HEK293 (cell line): ENCODE data around the gene GLOD4.
"Not testable (repeated sequence)": the region's sequence is repeated elsewhere in the genome, so short reads cannot be mapped to it uniquely, and the experiment has no call there.

Source experiments
- CTCF ChIA-PET: fragments of 350-600 bp; formaldehyde crosslinking; extraction: SDS; loops from one replicate; lab custom pipeline; 2021; ENCODE audit warnings: antibody characterized with exemption; lab: Yijun Ruan, JAX
- POLR2A ChIA-PET: fragments of 300-600 bp; formaldehyde crosslinking; extraction: SDS; loops from one replicate; lab custom pipeline; 2020; ENCODE audit warnings: antibody characterized with exemption, inconsistent platforms; lab: Yijun Ruan, JAX
- H3K27ac ChIP-seq: fragments of 200-500 bp; sonication (Bioruptor generic); 2 replicates; pipeline ENCODE4 v1.5.1; 2014; ENCODE audit warnings: low read depth, low read length, control low read depth, inconsistent platforms; ENCODE audit errors: extremely low read depth
- H3K36me3 ChIP-seq, 2 experiments: fragments of 200-500 bp in 1 of 2; sonication (Bioruptor generic) in 1 of 2; 1 replicate in 1 of 2; 2 replicates in 1 of 2; pipeline ENCODE4 v1.5.1; 2014 to 2017; ENCODE audit warnings: inconsistent platforms in 2 of 2, low read length in 2 of 2; ENCODE audit not compliant: control insufficient read depth in 2 of 2, insufficient read depth in 1 of 2
- H3K4me1 ChIP-seq: fragments of 200-500 bp; sonication (Bioruptor generic); 2 replicates; pipeline ENCODE4 v1.5.1; 2014; ENCODE audit warnings: mild to moderate bottlenecking, low read length, inconsistent platforms; ENCODE audit not compliant: control insufficient read depth, insufficient read depth
- H3K4me3 ChIP-seq: 2 replicates; pipeline ENCODE4 v1.5.1; 2011; ENCODE audit warnings: low read depth, mild to moderate bottlenecking, control low read depth, low read length, moderate library complexity
- H3K9me3 ChIP-seq: fragments of 200-500 bp; sonication (Bioruptor generic); 2 replicates; pipeline ENCODE4 v1.5.1; 2014; ENCODE audit warnings: low read depth, low read length, inconsistent platforms; ENCODE audit not compliant: control insufficient read depth, insufficient read depth
- AEBP2 ChIP-seq: fragments of 450-650 bp; formaldehyde crosslinking; IDR thresholded peaks from 2 replicates; pipeline ENCODE4 v1.5.1; 2016; ENCODE audit warnings: missing biosample characterization, missing genetic modification characterization, borderline replicate concordance
- GLIS1 ChIP-seq: fragments of 450-650 bp; formaldehyde crosslinking; IDR thresholded peaks from 2 replicates; pipeline ENCODE4 v1.5.1; 2016; ENCODE audit warnings: missing biosample characterization, missing genetic modification characterization
- KLF17 ChIP-seq: fragments of 450-650 bp; formaldehyde crosslinking; IDR thresholded peaks from 2 replicates; pipeline ENCODE4 v1.5.1; 2016; ENCODE audit warnings: missing biosample characterization, missing genetic modification characterization
- PRDM4 ChIP-seq: fragments of 450-650 bp; formaldehyde crosslinking; IDR thresholded peaks from 2 replicates; pipeline ENCODE4 v1.5.1; 2017; ENCODE audit warnings: missing biosample characterization, missing genetic modification characterization
- TRIM28 ChIP-seq: IDR thresholded peaks from 2 replicates; pipeline ENCODE4 v1.6.1; 2011; ENCODE audit warnings: low read length, control low read depth, borderline replicate concordance
- ZBTB21 ChIP-seq: fragments of 450-650 bp; formaldehyde crosslinking; IDR thresholded peaks from 2 replicates; pipeline ENCODE4 v1.5.1; 2017; ENCODE audit warnings: missing biosample characterization, missing genetic modification characterization
- ZEB2 ChIP-seq: fragments of 450-650 bp; formaldehyde crosslinking; IDR thresholded peaks from 2 replicates; pipeline ENCODE4 v1.5.1; 2016; ENCODE audit warnings: missing biosample characterization, missing genetic modification characterization
- ZNF2 ChIP-seq: fragments of 450-650 bp; formaldehyde crosslinking; IDR thresholded peaks from 2 replicates; pipeline ENCODE4 v1.5.1; 2016; ENCODE audit warnings: missing biosample characterization, missing genetic modification characterization
- ZNF23 ChIP-seq: fragments of 450-650 bp; formaldehyde crosslinking; IDR thresholded peaks from 2 replicates; pipeline ENCODE4 v1.5.1; 2016; ENCODE audit warnings: missing biosample characterization, missing genetic modification characterization, borderline replicate concordance
- ZNF24 ChIP-seq: fragments of 450-650 bp; formaldehyde crosslinking; IDR thresholded peaks from 2 replicates; pipeline ENCODE4 v1.5.1; 2016; ENCODE audit warnings: missing biosample characterization, missing genetic modification characterization
- ZNF248 ChIP-seq: fragments of 450-650 bp; formaldehyde crosslinking; IDR thresholded peaks from 2 replicates; pipeline ENCODE4 v1.5.1; 2017; ENCODE audit warnings: missing biosample characterization, missing genetic modification characterization
- ZNF560 ChIP-seq: fragments of 450-650 bp; formaldehyde crosslinking; IDR thresholded peaks from 2 replicates; pipeline ENCODE4 v1.5.1; 2017; ENCODE audit warnings: missing biosample characterization, missing genetic modification characterization, borderline replicate concordance
- ZNF596 ChIP-seq: fragments of 450-650 bp; IDR thresholded peaks from 2 replicates; pipeline ENCODE4 v1.5.0; 2018; ENCODE audit warnings: missing biosample characterization, mild to moderate bottlenecking, missing genetic modification characterization, moderate library complexity
- ZNF600 ChIP-seq: fragments of 450-650 bp; formaldehyde crosslinking; IDR thresholded peaks from 2 replicates; pipeline ENCODE4 v1.5.1; 2016; ENCODE audit warnings: missing biosample characterization, missing genetic modification characterization
- ZSCAN16 ChIP-seq: fragments of 450-650 bp; formaldehyde crosslinking; IDR thresholded peaks from 2 replicates; pipeline ENCODE4 v1.5.1; 2016; ENCODE audit warnings: missing biosample characterization, missing genetic modification characterization

The GLOD4 gene

GRCh38 chr17:750431-751037 is 31.5 kb downstream of the GLOD4 start (continued):
- peak; percentile 64; the same call in 1 of the 2 replicates for TF ChIP-seq KLF17 (tag by site-specific recombination)
- TF ChIP-seq GLIS1 (tag by site-specific recombination) = peak; percentile 98
- TF ChIP-seq, all 188 proteins: peak for 9

- not testable (repeated sequence) for H3K4me3 ChIP-seq, H3K9me3 ChIP-seq, H3K27ac ChIP-seq, H3K4me1 ChIP-seq
- H3K36me3 ChIP-seq = peaks cover 14 to 59% of the 10 kb centered on the region in 2 experiments
- POLR2A ChIA-PET = interaction anchor here (0.7 to 1.3 kb wide), 3 partner anchors 14 to 237 kb away, joined by 3 to 5 read pairs (median 5); partner anchors contain the start of genes GLOD4 and MRM3
- CTCF ChIA-PET = interaction anchor here (2.1 kb wide), 1 partner anchor 232 kb away, joined by 8 read pairs; no protein-coding TSS in a partner anchor
Observed at GRCh38 chr17:749359-749758, 32.7 kb downstream of the GLOD4 start.

- H3K27ac ChIP-seq, H3K9me3 ChIP-seq, H3K4me3 ChIP-seq, H3K4me1 ChIP-seq, POLR2A ChIA-PET: not testable (repeated sequence)
- peaks cover 20 to 66% of the 10 kb centered on the region in 2 experiments for H3K36me3 ChIP-seq
- CTCF ChIA-PET = interaction anchor here (0.7 kb wide), 1 partner anchor 308 kb away, joined by 6 read pairs; no protein-coding TSS in a partner anchor
Observed at GRCh38 chr17:748604-749003, 33.5 kb downstream of the GLOD4 start.

GRCh38 chr17:746783-747629 is 35.1 kb downstream of the GLOD4 start:
- CTCF ChIA-PET = interaction anchor here (0.6 kb wide), 1 partner anchor 9 kb away, joined by 3 read pairs; no protein-coding TSS in a partner anchor
- TF ChIP-seq ZNF596 (tag by site-specific recombination) (no peak), ZEB2 (tag by site-specific recombination) (no peak), ZNF600 (peak; percentile 81), ZSCAN16 (no peak), ZNF248 (tag by site-specific recombination) (no peak)
- POLR2A ChIA-PET = interaction anchor here (1.5 kb wide), 1 partner anchor 8 kb away, joined by 3 read pairs; no protein-coding TSS in a partner anchor
- Histone ChIP-seq H3K9me3 (no peaks in the 10 kb centered on the region), H3K4me1 (no peaks in the 10 kb centered on the region), H3K27ac (no peak overlapping the region), H3K4me3 (no peak overlapping the region), H3K36me3 (peaks cover 25 to 82% of the 10 kb centered on the region in 2 experiments)

GRCh38 chr17:746181-746580 is 35.9 kb downstream of the GLOD4 start:
- H3K36me3 ChIP-seq = peaks cover 25 to 90% of the 10 kb centered on the region in 2 experiments
- CTCF ChIA-PET = interaction anchor here (0.6 to 1.0 kb wide), 2 partner anchors 47 to 235 kb away, joined by 3 to 4 read pairs; no protein-coding TSS in a partner anchor
- H3K4me3 ChIP-seq = no peak overlapping the region
- H3K9me3 ChIP-seq = no peaks in the 10 kb centered on the region
- H3K4me1 ChIP-seq = no peaks in the 10 kb centered on the region
- POLR2A ChIA-PET = interaction anchor here (0.7 to 1.5 kb wide), 2 partner anchors 9 to 438 kb away, joined by 3 read pairs; no protein-coding TSS in a partner anchor
- H3K27ac ChIP-seq = no peak overlapping the region
- TF ChIP-seq PRDM4 (tag by site-specific recombination) (no peak), ZNF2 (tag by site-specific recombination) (no peak), ZNF23 (tag by site-specific recombination) (no peak), ZNF560 (no peak), TRIM28 (no peak), AEBP2 (no peak), ZBTB21 (tag by site-specific recombination) (no peak), ZNF24 (tag by site-specific recombination) (no peak)
